ENCODE measurements around the gene APOL1. TPM values are rescaled to one million over a fixed set of nuclear protein-coding genes. Genes with fewer than 3 reads are reported as not detected.
A peak's percentile ranks its signal among the peaks of the same experiment; 100 is the strongest.

Gene APOL1
- total RNA-seq, 6 donors from 2014 or later: 31.9 to 90.5 (median 52.0) TPM

- DNase-seq (no peak), ATAC-seq (ENCODE audit: low FRiP score in 2 of 2) (peak in 1 of 2 donors; percentile 84)
- TF ChIP-seq POLR2A (IDR thresholded peaks at IDR 0.05): no peak
- no peak for TF ChIP-seq EP300 (IDR thresholded peaks at IDR 0.05)
- TF ChIP-seq, protein P1, sequence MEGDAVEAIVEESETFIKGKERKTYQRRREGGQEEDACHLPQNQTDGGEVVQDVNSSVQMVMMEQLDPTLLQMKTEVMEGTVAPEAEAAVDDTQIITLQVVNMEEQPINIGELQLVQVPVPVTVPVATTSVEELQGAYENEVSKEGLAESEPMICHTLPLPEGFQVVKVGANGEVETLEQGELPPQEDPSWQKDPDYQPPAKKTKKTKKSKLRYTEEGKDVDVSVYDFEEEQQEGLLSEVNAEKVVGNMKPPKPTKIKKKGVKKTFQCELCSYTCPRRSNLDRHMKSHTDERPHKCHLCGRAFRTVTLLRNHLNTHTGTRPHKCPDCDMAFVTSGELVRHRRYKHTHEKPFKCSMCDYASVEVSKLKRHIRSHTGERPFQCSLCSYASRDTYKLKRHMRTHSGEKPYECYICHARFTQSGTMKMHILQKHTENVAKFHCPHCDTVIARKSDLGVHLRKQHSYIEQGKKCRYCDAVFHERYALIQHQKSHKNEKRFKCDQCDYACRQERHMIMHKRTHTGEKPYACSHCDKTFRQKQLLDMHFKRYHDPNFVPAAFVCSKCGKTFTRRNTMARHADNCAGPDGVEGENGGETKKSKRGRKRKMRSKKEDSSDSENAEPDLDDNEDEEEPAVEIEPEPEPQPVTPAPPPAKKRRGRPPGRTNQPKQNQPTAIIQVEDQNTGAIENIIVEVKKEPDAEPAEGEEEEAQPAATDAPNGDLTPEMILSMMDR (IDR thresholded peaks at IDR 0.05): no peak
- no peak for TF ChIP-seq POLR2AphosphoS5 (IDR thresholded peaks at IDR 0.05)
- Histone ChIP-seq H3K27ac (peak overlapping the region in 2 of 4 donors; percentile 8 to 20), H3K4me1 (peaks cover 3 to 7% (median 5%) of the 10 kb centered on the region in 4 donors), H3K4me3 (no peak overlapping the region), H3K36me3 (no peaks in the 10 kb centered on the region), H3K9me3 (no peaks in the 10 kb centered on the region), H3K27me3 (no peaks in the 10 kb centered on the region)
- 75 to 88% methylated on average over 5 of the region's 5 CpGs for WGBS, 2 donors
These were observed 8.2 kb upstream of the APOL1 start for GRCh38 chr22:36244522-36245391.

DNA sequence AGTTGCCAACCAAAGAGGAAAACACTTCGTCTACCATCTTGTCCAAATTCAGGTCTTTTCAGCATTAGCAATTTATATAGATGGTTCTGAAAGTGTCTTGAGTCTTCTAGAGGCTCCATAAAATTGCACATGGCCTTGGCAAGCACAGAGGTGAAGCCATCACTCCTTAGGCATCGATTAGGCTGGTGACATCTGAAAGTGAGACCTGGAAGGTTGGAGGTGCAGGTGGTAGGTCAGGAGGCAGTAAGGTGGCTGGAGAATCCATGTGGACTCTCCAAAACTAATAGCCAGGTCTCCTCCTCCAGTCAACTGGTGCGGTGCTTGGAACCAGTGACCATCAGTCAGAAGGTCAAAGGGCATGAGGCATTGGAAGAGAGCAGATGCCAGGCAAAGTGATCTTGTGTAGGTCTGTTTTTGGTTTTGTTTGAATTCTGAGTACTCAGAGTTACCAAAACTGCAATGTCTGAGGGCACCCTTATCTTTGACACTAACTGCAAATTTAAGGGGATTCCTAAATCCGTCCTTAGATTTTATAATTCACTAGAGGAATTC, 7.1 kb upstream of the APOL1 start:
- no peak for ATAC-seq (ENCODE audit: low FRiP score in 2 of 2)
- TF ChIP-seq, protein P1 (IDR thresholded peaks at IDR 0.05): no peak
- TF ChIP-seq POLR2AphosphoS5 (IDR thresholded peaks at IDR 0.05) (no peak), EP300 (IDR thresholded peaks at IDR 0.05) (no peak), POLR2A (IDR thresholded peaks at IDR 0.05) (no peak)
- Histone ChIP-seq H3K9me3 (no peaks in the 10 kb centered on the region), H3K36me3 (no peaks in the 10 kb centered on the region), H3K4me1 (peaks cover 0 to 4% (median 2%) of the 10 kb centered on the region in 4 donors), H3K27me3 (no peaks in the 10 kb centered on the region), H3K4me3 (no peak overlapping the region), H3K27ac (no peak overlapping the region)
- 64 to 77% methylated on average over 4 of the region's 4 CpGs for WGBS, 2 donors
- no peak for DNase-seq

- Histone ChIP-seq H3K27me3 (no peaks in the 10 kb centered on the region), H3K4me3 (no peak overlapping the region), H3K36me3 (no peaks in the 10 kb centered on the region), H3K4me1 (peaks cover 0 to 4% (median 2%) of the 10 kb centered on the region in 4 donors), H3K27ac (no peak overlapping the region), H3K9me3 (no peaks in the 10 kb centered on the region)
- DNase-seq: no peak
- TF ChIP-seq, protein P1 (IDR thresholded peaks at IDR 0.05): no peak
- TF ChIP-seq POLR2AphosphoS5 (IDR thresholded peaks at IDR 0.05) (no peak), POLR2A (IDR thresholded peaks at IDR 0.05) (no peak), EP300 (IDR thresholded peaks at IDR 0.05) (no peak)
- 80 to 81% methylated on average over 3 of the region's 3 CpGs for WGBS, 2 donors
- ATAC-seq (ENCODE audit: low FRiP score in 2 of 2): no peak
These were observed 6.2 kb upstream of the APOL1 start for GRCh38 chr22:36246718-36247117.

GRCh38 chr22:36247955-36248354, 5.0 kb upstream of the APOL1 start:
- no peak overlapping the region for H3K4me3 ChIP-seq
- DNase-seq (no peak), ATAC-seq (ENCODE audit: low FRiP score in 2 of 2) (no peak)
- no peak overlapping the region for H3K27ac ChIP-seq
- H3K27me3 ChIP-seq: no peaks in the 10 kb centered on the region
- no peaks in the 10 kb centered on the region for H3K9me3 ChIP-seq
- no peaks in the 10 kb centered on the region for H3K36me3 ChIP-seq
- H3K4me1 ChIP-seq: peaks cover 5 to 8% (median 7%) of the 10 kb centered on the region in 4 donors
- no peak for TF ChIP-seq POLR2AphosphoS5 (IDR thresholded peaks at IDR 0.05)
- TF ChIP-seq, protein P1 (IDR thresholded peaks at IDR 0.05): no peak
- TF ChIP-seq POLR2A (IDR thresholded peaks at IDR 0.05): no peak
- TF ChIP-seq EP300 (IDR thresholded peaks at IDR 0.05): no peak
- WGBS, 2 donors: 55 to 65% methylated on average over 5 of the region's 5 CpGs

Data from upper lobe of left lung (tissue), 6 donors.